HepG2 (cell line): ENCODE data around the gene NAA25. TPM values are rescaled to one million over a fixed set of nuclear protein-coding genes. Genes with fewer than 3 reads are reported as not detected.

Source experiments
- ATAC-seq: fragments of 200-7000 bp; cut with Tn5 transposase; 3 replicates; pipeline ENCODE4 v1.9.1; 2020; ENCODE audit warnings: mild to moderate bottlenecking, moderate library complexity
- BruUV-seq: library from RNA; stranded (reverse); fragments of 400-500 nt; replicated peaks from 2 replicates; lab custom pipeline; 2021; lab: Mats Ljungman, UMichigan
- CTCF ChIA-PET: fragments of 300-600 bp; formaldehyde crosslinking; extraction: SDS; loops from one replicate; lab custom pipeline; 2021; ENCODE audit warnings: low total read pairs, inconsistent platforms, low intra/inter-chr PET ratio; lab: Yijun Ruan, JAX
- POLR2A ChIA-PET: fragments of 350-600 bp; sonication (Branson Sonifier 250); formaldehyde crosslinking; loops from one replicate; lab custom pipeline; 2020; ENCODE audit warnings: antibody characterized with exemption, inconsistent platforms; lab: Yijun Ruan, JAX
- DNase-seq: peaks from one replicate; pipeline ENCODE4 v3.0.0-alpha.2; 2015; ENCODE audit warnings: low spot score
- FAIRE-seq: peaks from 3 replicates; lab custom pipeline; 2011; peaks lifted over from hg19 to GRCh38; lab: Jason Lieb, UNC
- H2AFZ ChIP-seq: one replicate; pipeline ENCODE4 v1.6.1; 2011; ENCODE audit warnings: low read length, inconsistent platforms
- H3K27ac ChIP-seq: fragments of 300-600 bp; 3 replicates; pipeline ENCODE4 v1.8.0; 2011; ENCODE audit warnings: mixed run types, mild to moderate bottlenecking, mixed read lengths, low read length, inconsistent platforms; ENCODE audit not compliant: insufficient read depth; ENCODE audit errors: extremely low read length
- H3K27me3 ChIP-seq, 2 experiments: fragments of 200-600 bp in 1 of 2; 2 replicates in 1 of 2; 3 replicates in 1 of 2; pipeline versions ENCODE4 v1.6.0 to v1.8.0; 2011; ENCODE audit warnings: low read length in 2 of 2, mild to moderate bottlenecking in 2 of 2, moderate library complexity in 2 of 2, inconsistent platforms in 1 of 2; ENCODE audit not compliant: insufficient read depth in 2 of 2, control insufficient read depth in 1 of 2
- H3K36me3 ChIP-seq, 2 experiments: fragments of 200-600 bp in 1 of 2; replicated peaks in 1 of 2; 2 replicates in 1 of 2; 3 replicates in 1 of 2; pipeline versions ENCODE4 v1.5.1 to v1.8.0; 2011; ENCODE audit warnings: low read length in 2 of 2, inconsistent platforms in 1 of 2; ENCODE audit not compliant: insufficient read depth in 2 of 2, control insufficient read depth in 1 of 2
- H3K4me1 ChIP-seq: 2 replicates; pipeline ENCODE4 v1.5.1; 2012; ENCODE audit warnings: low read length, inconsistent platforms; ENCODE audit not compliant: insufficient read depth
- H3K4me2 ChIP-seq: 2 replicates; pipeline ENCODE4 v1.6.0; 2011; ENCODE audit warnings: low read depth, low read length, inconsistent platforms
- H3K4me3 ChIP-seq, 3 experiments: fragments of 200-600 bp in 1 of 3; sonication (generic), shearing (Covaris generic) in 1 of 3; replicated peaks in 1 of 3; 2 replicates each; pipeline ENCODE4 v1.5.1; 2011 to 2016; ENCODE audit warnings: low read length in 3 of 3, inconsistent platforms in 2 of 3, low read depth in 2 of 3, mild to moderate bottlenecking in 2 of 3, control low read depth in 1 of 3, mixed read lengths in 1 of 3; ENCODE audit not compliant: insufficient read depth in 1 of 3
- H3K79me2 ChIP-seq: one replicate; pipeline ENCODE4 v1.6.1; 2011; ENCODE audit warnings: low read length, inconsistent platforms; ENCODE audit not compliant: insufficient read depth
- H3K9ac ChIP-seq: 2 replicates; pipeline ENCODE4 v1.6.0; 2011; ENCODE audit warnings: mild to moderate bottlenecking, low read depth, low read length, inconsistent platforms; ENCODE audit not compliant: insufficient read depth
- H3K9me3 ChIP-seq: 2 replicates; pipeline ENCODE4 v1.5.1; 2012; ENCODE audit warnings: mild to moderate bottlenecking, low read length
- H4K20me1 ChIP-seq: 2 replicates; pipeline ENCODE4 v1.6.0; 2011; ENCODE audit warnings: inconsistent platforms, mild to moderate bottlenecking, low read length, moderate library complexity; ENCODE audit not compliant: insufficient read depth
- POLR2A ChIP-seq, 2 experiments: IDR thresholded peaks; 2 replicates each; pipeline ENCODE4 v1.6.1; 2011; ENCODE audit warnings: low read depth in 2 of 2, low read length in 2 of 2, mild to moderate bottlenecking in 1 of 2, moderate library complexity in 1 of 2; ENCODE audit not compliant: insufficient read depth in 1 of 2
- RBFOX2 ChIP-seq: fragments of 200-400 bp; formaldehyde crosslinking; IDR thresholded peaks from 2 replicates; pipeline ENCODE4 v1.6.1; 2017; ENCODE audit warnings: low read depth, mild to moderate bottlenecking, low read length
- ZNF773 ChIP-seq: sonication (generic); formaldehyde crosslinking; IDR thresholded peaks from 2 replicates; pipeline ENCODE4 v1.4.0; 2020; ENCODE audit warnings: missing genetic modification reagents, borderline replicate concordance
- WGBS: methylation state at CpG from one replicate; pipeline ENCODE4 v1.1.6; 2017; ENCODE audit warnings: low lambda C conversion rate; 5-methylcytosine and 5-hydroxymethylcytosine counted together
- in situ Hi-C: cut with HindIII; loops from 2 replicates; pipeline ENCODE4 v1.10.0; 2017; ENCODE audit warnings: low pct_unique_long_range_greater_than_20kb; ENCODE audit not compliant: extremely low pct_ligation_motif_present
- intact Hi-C: fragments of 100-400 bp; cut with micrococcal nuclease; formaldehyde crosslinking; loops from one replicate; pipeline ENCODE4 v1.10.0; 2022; ENCODE audit not compliant: unreplicated experiment
- polyA plus RNA-seq, 8 experiments: library from polyadenylated mRNA; depleted of rRNA in 3 of 8; stranded (reverse) in 7 of 8; unstranded in 1 of 8; fragments of >200 nt; fragmentation: Illumina TruSeq in 4 of 8; extraction: Trizol in 4 of 8; gene quantifications; 2 replicates each; pipeline versions ENCODE4 v1.2.1 to v1.2.3, GENCODE V29; 2011 to 2016; ENCODE audit warnings: low read depth in 4 of 8, missing spikeins in 1 of 8, mixed read lengths in 1 of 8; ENCODE audit not compliant: insufficient read depth in 1 of 8
- total RNA-seq, 5 experiments: library from RNA; depleted of rRNA; stranded (reverse); fragments of >200 nt; fragmentation: Illumina TruSeq; extraction: Trizol; gene quantifications; 2 replicates each; pipeline ENCODE4 v1.2.3, GENCODE V29; 2016; ENCODE audit warnings: low read depth in 1 of 5
- TF ChIP-seq, protein P1 (sequence below): sonication (generic); formaldehyde crosslinking; IDR thresholded peaks from 2 replicates; pipeline ENCODE4 v1.4.0; 2020; ENCODE audit warnings: mild to moderate bottlenecking, missing genetic modification reagents

The NAA25 gene
- total and polyA plus RNA-seq, 2 of the 13 experiments (the other 11 are each of a cell fraction or from before 2014, with no cell fraction given): 11.4 to 32.0 TPM

DNA sequence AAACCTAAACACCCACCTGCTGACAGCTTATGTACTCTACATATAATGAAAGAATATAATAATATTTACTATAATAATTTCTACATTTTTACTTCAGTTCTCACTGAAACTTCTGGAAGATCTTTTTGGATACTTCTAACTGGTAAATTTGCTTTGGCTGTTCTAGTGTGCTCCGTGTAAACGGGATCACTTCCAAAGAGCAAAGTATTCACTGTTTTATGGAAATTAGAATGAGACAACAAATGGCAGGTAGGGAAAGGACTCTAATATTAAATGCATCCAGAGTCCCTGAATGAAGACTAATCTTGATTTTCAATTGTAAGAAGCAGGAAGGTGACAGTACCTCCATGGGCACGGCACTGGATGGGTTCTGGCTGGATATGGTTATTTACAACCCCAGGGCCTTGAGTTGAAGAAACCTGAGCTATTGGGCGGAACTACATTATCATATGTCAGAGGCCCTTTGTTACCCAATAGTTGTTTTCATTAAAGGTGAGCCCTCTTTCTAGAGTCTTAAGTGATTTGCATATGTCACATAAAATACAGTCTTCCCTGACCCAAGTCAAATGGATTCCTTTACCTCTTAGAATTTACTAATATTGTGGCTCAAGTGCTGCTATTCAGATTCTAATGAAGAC is 84.7 kb downstream of the NAA25 start:
- H3K9me3 ChIP-seq: no peaks in the 10 kb centered on the region
- CTCF ChIA-PET: no interaction called here
- DNase-seq: no peak
- intact Hi-C loops: no loop called here
- no TSS peak for BruUV-seq
- no peaks in the 10 kb centered on the region for H3K27me3 ChIP-seq
- no peak overlapping the region for H3K9ac ChIP-seq
- H4K20me1 ChIP-seq: peaks cover 10% of the 10 kb centered on the region
- peaks cover 27 to 68% of the 10 kb centered on the region in 2 experiments for H3K36me3 ChIP-seq
- TF ChIP-seq POLR2A (IDR thresholded peaks at IDR 0.05; ENCODE audit: insufficient read depth in 1 of 2, low read depth in 2 of 2, low read length in 2 of 2): 0 out of 4 replicates have a peak, but pooled peaks of 1 of the 2 experiments have one; percentile 3
- TF ChIP-seq ZNF773 (CRISPR knock-in tag): no peak
- peak; percentile 19; the same call in 1 of the 2 replicates for TF ChIP-seq RBFOX2
- TF ChIP-seq, protein P1, sequence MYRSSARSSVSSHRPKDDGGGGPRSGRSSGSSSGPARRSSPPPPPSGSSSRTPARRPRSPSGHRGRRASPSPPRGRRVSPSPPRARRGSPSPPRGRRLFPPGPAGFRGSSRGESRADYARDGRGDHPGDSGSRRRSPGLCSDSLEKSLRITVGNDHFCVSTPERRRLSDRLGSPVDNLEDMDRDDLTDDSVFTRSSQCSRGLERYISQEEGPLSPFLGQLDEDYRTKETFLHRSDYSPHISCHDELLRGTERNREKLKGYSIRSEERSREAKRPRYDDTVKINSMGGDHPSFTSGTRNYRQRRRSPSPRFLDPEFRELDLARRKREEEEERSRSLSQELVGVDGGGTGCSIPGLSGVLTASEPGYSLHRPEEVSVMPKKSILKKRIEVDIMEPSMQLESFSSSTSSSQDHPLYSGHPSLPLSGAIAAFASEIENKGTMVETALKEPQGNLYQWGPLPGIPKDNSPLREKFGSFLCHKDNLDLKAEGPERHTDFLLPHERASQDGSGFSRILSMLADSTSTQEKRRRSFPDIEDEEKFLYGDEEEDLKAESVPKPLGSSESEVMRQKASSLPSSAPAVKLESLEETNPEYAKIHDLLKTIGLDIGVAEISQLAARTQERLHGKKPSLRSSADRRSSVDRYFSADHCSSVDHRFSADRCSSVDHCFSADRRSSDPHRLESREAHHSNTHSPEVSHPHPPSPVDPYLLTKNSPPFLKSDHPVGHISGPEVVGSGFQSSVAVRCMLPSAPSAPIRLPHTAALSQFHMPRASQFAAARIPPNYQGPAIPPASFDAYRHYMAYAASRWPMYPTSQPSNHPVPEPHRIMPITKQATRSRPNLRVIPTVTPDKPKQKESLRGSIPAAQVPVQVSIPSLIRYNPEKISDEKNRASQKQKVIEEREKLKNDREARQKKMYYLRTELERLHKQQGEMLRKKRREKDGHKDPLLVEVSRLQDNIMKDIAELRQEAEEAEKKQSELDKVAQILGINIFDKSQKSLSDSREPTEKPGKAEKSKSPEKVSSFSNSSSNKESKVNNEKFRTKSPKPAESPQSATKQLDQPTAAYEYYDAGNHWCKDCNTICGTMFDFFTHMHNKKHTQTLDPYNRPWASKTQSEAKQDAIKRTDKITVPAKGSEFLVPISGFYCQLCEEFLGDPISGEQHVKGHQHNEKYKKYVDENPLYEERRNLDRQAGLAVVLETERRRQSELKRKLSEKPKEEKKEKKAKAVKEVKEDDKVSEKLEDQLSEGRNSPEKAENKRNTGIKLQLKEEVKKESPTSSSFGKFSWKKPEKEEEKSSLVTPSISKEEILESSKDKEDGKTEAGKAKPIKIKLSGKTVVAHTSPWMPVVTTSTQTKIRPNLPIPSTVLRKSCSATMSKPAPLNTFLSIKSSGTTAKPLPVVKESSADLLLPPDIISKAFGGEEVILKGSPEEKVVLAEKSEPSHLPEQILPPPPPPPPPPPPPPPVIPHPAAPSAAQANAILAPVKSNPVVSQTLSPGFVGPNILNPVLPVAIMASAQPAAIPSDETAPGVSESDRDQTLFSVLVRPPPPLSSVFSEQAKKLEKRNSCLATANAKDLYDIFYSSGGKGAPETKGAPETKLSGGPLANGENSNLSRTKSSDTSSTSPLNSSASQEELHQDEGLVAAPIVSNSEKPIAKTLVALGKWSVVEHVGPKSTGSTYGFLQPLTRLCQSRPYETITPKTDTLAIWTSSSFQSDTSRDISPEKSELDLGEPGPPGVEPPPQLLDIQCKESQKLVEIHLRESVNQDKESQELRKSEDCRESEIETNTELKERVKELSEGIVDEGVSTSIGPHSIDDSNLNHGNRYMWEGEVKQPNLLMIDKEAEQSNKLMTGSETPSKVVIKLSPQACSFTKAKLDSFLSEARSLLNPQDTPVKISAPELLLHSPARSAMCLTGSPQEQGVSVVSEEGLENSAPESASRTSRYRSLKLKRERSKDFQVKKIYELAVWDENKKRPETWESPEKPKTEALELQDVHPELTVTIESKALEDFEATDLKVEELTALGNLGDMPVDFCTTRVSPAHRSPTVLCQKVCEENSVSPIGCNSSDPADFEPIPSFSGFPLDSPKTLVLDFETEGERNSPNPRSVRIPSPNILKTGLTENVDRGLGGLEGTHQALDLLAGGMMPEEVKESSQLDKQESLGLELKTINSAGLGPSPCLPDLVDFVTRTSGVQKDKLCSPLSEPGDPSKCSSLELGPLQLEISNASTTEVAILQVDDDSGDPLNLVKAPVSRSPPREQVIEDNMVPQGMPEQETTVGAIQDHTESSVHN (CRISPR knock-in tag): no peak
- TF ChIP-seq, all 625 proteins: peak for 2
- peaks cover 5% of the 10 kb centered on the region for H3K4me1 ChIP-seq
- H3K4me2 ChIP-seq: no peak overlapping the region
- no peak overlapping the region for H3K27ac ChIP-seq
- POLR2A ChIA-PET: interaction anchor here (5.8 kb wide), 1 partner anchor 11 kb away, joined by 62 read pairs; the partner anchor contains the start of genes ERP29 and TMEM116
- ATAC-seq: no peak
- FAIRE-seq: no peak
- H3K79me2 ChIP-seq: peaks cover 22% of the 10 kb centered on the region
- WGBS: 98% methylated on average over 4 of the region's 4 CpGs
- H3K4me3 ChIP-seq: no peak overlapping the region
- H2AFZ ChIP-seq: no peak overlapping the region
- in situ Hi-C loops: no loop called here
